Measurements from ENCODE around the gene SYT17.

Gene SYT17

GRCh38 chr16:19305443-19305842 is 137.4 kb downstream of the SYT17 start:
- DNase-seq (ENCODE audit: low spot score), result no peak

GRCh38 chr16:19307587-19308241 is 139.7 kb downstream of the SYT17 start:
- no peak for DNase-seq (ENCODE audit: low spot score)

GRCh38 chr16:19308392-19308791 is 140.4 kb downstream of the SYT17 start:
- no peak for DNase-seq (ENCODE audit: low spot score)

- no peak for DNase-seq (ENCODE audit: low spot score)
Observed at GRCh38 chr16:19309178-19309577, 141.1 kb downstream of the SYT17 start.

GRCh38 chr16:19314718-19315425 is 146.8 kb downstream of the SYT17 start:
- DNase-seq (ENCODE audit: low spot score), result no peak

- DNase-seq (ENCODE audit: low spot score), result no peak
Observed at GRCh38 chr16:19315889-19316433, 147.9 kb downstream of the SYT17 start.

- no peak for DNase-seq (ENCODE audit: low spot score)
Observed at GRCh38 chr16:19316846-19317245, 148.8 kb downstream of the SYT17 start.

Data from HuH-7.5 (cell line).